K562 (cell line): ENCODE measurements around the gene PALLD. TPM values are rescaled to one million over a fixed set of nuclear protein-coding genes. Genes with fewer than 3 reads are reported as not detected.

Experiments
- ATAC-seq: fragments of 200-7000 bp; cut with Tn5 transposase; 3 replicates; pipeline ENCODE4 v1.9.1; 2020; ENCODE audit warnings: moderate library complexity
- BruUV-seq: library from RNA; stranded (reverse); fragments of 400-500 nt; replicated peaks from 2 replicates; lab custom pipeline; 2021; lab: Mats Ljungman, UMichigan
- CTCF ChIA-PET: fragments of 300-600 bp; formaldehyde crosslinking; extraction: SDS; loops from one replicate; lab custom pipeline; 2021; ENCODE audit warnings: low intra/inter-chr PET ratio; lab: Yijun Ruan, JAX
- POLR2A ChIA-PET: fragments of 300-600, 350-650 bp; sonication (Branson Sonifier 250); formaldehyde crosslinking; extraction: SDS; loops from one replicate; lab custom pipeline; 2021; ENCODE audit warnings: antibody characterized with exemption, inconsistent platforms; lab: Yijun Ruan, JAX
- DNase-seq, 4 experiments: peaks; one replicate each; pipeline versions ENCODE4 v3.0.0 to v3.0.0-alpha.2; 2011 to 2018; ENCODE audit warnings: low spot score in 3 of 4, mixed read lengths in 3 of 4; ENCODE audit errors: extremely low read depth in 1 of 4
- FAIRE-seq: peaks from 2 replicates; lab custom pipeline; 2011; peaks lifted over from hg19 to GRCh38; lab: Jason Lieb, UNC
- H2AFZ ChIP-seq: 2 replicates; pipeline ENCODE4 v1.6.0; 2011; ENCODE audit warnings: low read depth, low read length, control low read depth, inconsistent platforms
- H3K27ac ChIP-seq: fragments of 200-600 bp; 3 replicates; pipeline ENCODE4 v1.8.0; 2011; ENCODE audit warnings: low read depth, mild to moderate bottlenecking, control low read depth, inconsistent platforms, low read length, moderate library complexity, mixed read lengths; ENCODE audit errors: extremely low read depth
- H3K27me3 ChIP-seq, 2 experiments: fragments of 300-600 bp in 1 of 2; 2 replicates in 1 of 2; 3 replicates in 1 of 2; pipeline versions ENCODE4 v1.6.0 to v1.8.0; 2011; ENCODE audit warnings: inconsistent platforms in 2 of 2, low read length in 2 of 2, mild to moderate bottlenecking in 1 of 2, mixed read lengths in 1 of 2, moderate library complexity in 1 of 2; ENCODE audit not compliant: control insufficient read depth in 2 of 2, insufficient read depth in 2 of 2
- H3K36me3 ChIP-seq: fragments of 300-600 bp; 3 replicates; pipeline ENCODE4 v1.8.0; 2011; ENCODE audit warnings: mild to moderate bottlenecking, low read length, inconsistent platforms; ENCODE audit not compliant: control insufficient read depth, insufficient read depth
- H3K4me1 ChIP-seq, 2 experiments: fragments of 200-600 bp in 1 of 2; replicated peaks in 1 of 2; 2 replicates in 1 of 2; 3 replicates in 1 of 2; pipeline versions ENCODE4 v1.5.1 to v1.8.0; 2011; ENCODE audit warnings: inconsistent platforms in 2 of 2, low read length in 2 of 2, mild to moderate bottlenecking in 1 of 2, mixed read lengths in 1 of 2, moderate library complexity in 1 of 2; ENCODE audit not compliant: control insufficient read depth in 2 of 2, insufficient read depth in 2 of 2
- H3K4me2 ChIP-seq: 2 replicates; pipeline ENCODE4 v1.6.1; 2011; ENCODE audit warnings: low read length, control low read depth, inconsistent platforms, mixed read lengths; ENCODE audit not compliant: insufficient read depth
- H3K4me3 ChIP-seq: fragments of 200-600 bp; sonication (generic), shearing (Covaris generic); 2 replicates; pipeline ENCODE4 v1.5.1; 2016; ENCODE audit warnings: control low read depth, inconsistent platforms
- H3K79me2 ChIP-seq: fragments of 200-600 bp; 3 replicates; pipeline ENCODE4 v1.8.0; 2011; ENCODE audit warnings: low read length, inconsistent platforms; ENCODE audit not compliant: control insufficient read depth, insufficient read depth
- H3K9ac ChIP-seq, 2 experiments: 2 replicates each; pipeline versions ENCODE4 v1.6.0 to v1.6.1; 2011; ENCODE audit warnings: low read depth in 2 of 2, low read length in 2 of 2, control low read depth in 1 of 2, inconsistent platforms in 1 of 2, mild to moderate bottlenecking in 1 of 2, mixed read lengths in 1 of 2; ENCODE audit not compliant: insufficient read depth in 1 of 2
- H3K9me1 ChIP-seq: one replicate; pipeline ENCODE4 v1.6.0; 2011; ENCODE audit warnings: inconsistent platforms, mild to moderate bottlenecking, low read length, moderate library complexity; ENCODE audit not compliant: control insufficient read depth, insufficient read depth
- H3K9me3 ChIP-seq: replicated peaks from 2 replicates; pipeline ENCODE4 v1.5.1; 2011; ENCODE audit warnings: low read depth, low read length, inconsistent platforms; ENCODE audit not compliant: control insufficient read depth, insufficient read depth
- H4K20me1 ChIP-seq: replicated peaks from 2 replicates; pipeline ENCODE4 v1.6.1; 2011; ENCODE audit warnings: low read length, inconsistent platforms, mixed read lengths; ENCODE audit not compliant: control insufficient read depth, insufficient read depth
- ARHGAP35 ChIP-seq: fragments of 450-650 bp; IDR thresholded peaks from 2 replicates; pipeline ENCODE4 v1.6.1; 2018; ENCODE audit not compliant: partially characterized antibody
- ATF3 ChIP-seq, 2 experiments: fragments of 450-650 bp in 1 of 2; sonication (generic) in 1 of 2; formaldehyde crosslinking in 1 of 2; IDR thresholded peaks in 1 of 2; conservative IDR thresholded peaks in 1 of 2; 2 replicates each; pipeline versions ENCODE4 v1.6.1 to v1.8.1; 2016 to 2023; ENCODE audit warnings: mild to moderate bottlenecking in 2 of 2, moderate library complexity in 2 of 2, inconsistent platforms in 1 of 2, missing genetic modification reagents in 1 of 2
- CBX3 ChIP-seq, 2 experiments: IDR thresholded peaks; 1 replicate in 1 of 2; 2 replicates in 1 of 2; pipeline ENCODE4 v1.6.1; 2012; ENCODE audit warnings: inconsistent platforms in 2 of 2, low read length in 2 of 2, borderline replicate concordance in 1 of 2, control low read depth in 1 of 2
- CTBP1 ChIP-seq: fragments of 450-650 bp; IDR thresholded peaks from 2 replicates; pipeline ENCODE4 v1.6.1; 2016; ENCODE audit warnings: borderline replicate concordance
- CXXC5 ChIP-seq: fragments of 250-450 bp; sonication (Bioruptor Pico); IDR thresholded peaks from 2 replicates; pipeline ENCODE4 v1.8.0; 2022; ENCODE audit warnings: inconsistent platforms, mild to moderate bottlenecking, moderate library complexity
- E2F6 ChIP-seq, 2 experiments: IDR thresholded peaks; 2 replicates each; pipeline ENCODE4 v1.6.1; 2011; ENCODE audit warnings: borderline replicate concordance in 1 of 2, control low read depth in 1 of 2, low read depth in 1 of 2, low read length in 1 of 2, mild to moderate bottlenecking in 1 of 2, mixed read lengths in 1 of 2, moderate library complexity in 1 of 2; ENCODE audit not compliant: insufficient read depth in 1 of 2, insufficient read length in 1 of 2, poor library complexity in 1 of 2, severe bottlenecking in 1 of 2; ENCODE audit errors: extremely low read depth in 1 of 2
- FOSL1 ChIP-seq: fragments of 200-800 bp; sonication (Bioruptor generic); conservative IDR thresholded peaks from 2 replicates; pipeline ENCODE4 v1.6.1; 2016; ENCODE audit warnings: missing genetic modification characterization, missing compliant biosample characterization
- JUND ChIP-seq, 2 experiments: IDR thresholded peaks; 2 replicates in 1 of 2; 3 replicates in 1 of 2; pipeline ENCODE4 v1.6.1; 2011; ENCODE audit warnings: borderline replicate concordance in 2 of 2, low read depth in 2 of 2, low read length in 2 of 2, improper control_type of control experiment in 1 of 2, missing biosample characterization in 1 of 2, missing genetic modification characterization in 1 of 2, missing genetic modification reagents in 1 of 2
- MAZ ChIP-seq, 2 experiments: fragments of 450-650 bp in 1 of 2; sonication (generic) in 1 of 2; formaldehyde crosslinking; IDR thresholded peaks in 1 of 2; conservative IDR thresholded peaks in 1 of 2; 2 replicates each; pipeline versions ENCODE4 v1.4.0 to v1.5.0; 2020; ENCODE audit warnings: mild to moderate bottlenecking in 1 of 2, missing genetic modification reagents in 1 of 2
- MYNN ChIP-seq, 2 experiments: sonication (generic); formaldehyde crosslinking in 1 of 2; IDR thresholded peaks; 2 replicates each; pipeline versions ENCODE4 v1.5.0 to v1.6.1; 2016 to 2020; ENCODE audit warnings: antibody characterized with exemption in 1 of 2, missing genetic modification reagents in 1 of 2
- RB1 ChIP-seq: fragments of 450-650 bp; IDR thresholded peaks from 2 replicates; pipeline ENCODE4 v1.6.1; 2017; ENCODE audit warnings: low read depth, mild to moderate bottlenecking
- ZNF311 ChIP-seq: fragments of 250-450 bp; sonication (Bioruptor Pico); IDR thresholded peaks from 2 replicates; pipeline ENCODE4 v1.4.0; 2020; ENCODE audit warnings: mild to moderate bottlenecking, moderate library complexity
- WGBS: fragments of 100-300 bp; shearing (Covaris generic); methylation state at CpG from one replicate; pipeline ENCODE4 v1.1.6; 2016; ENCODE audit warnings: low coverage, mixed read lengths; ENCODE audit not compliant: insufficient coverage; ENCODE audit errors: missing lambda C conversion rate; 5-methylcytosine and 5-hydroxymethylcytosine counted together
- in situ Hi-C: fragments of 300-500 bp; cut with MboI; formaldehyde crosslinking; loops from 4 replicates; pipeline ENCODE4 v1.15.0; 2018; ENCODE audit warnings: inconsistent platforms, mixed read lengths
- intact Hi-C: fragments of 100-400 bp; cut with micrococcal nuclease; formaldehyde crosslinking; loops from 2 replicates; pipeline ENCODE4 v1.14.2; 2022
- polyA plus RNA-seq, 8 experiments: library from polyadenylated mRNA; depleted of rRNA in 4 of 8; stranded (reverse) in 5 of 8; unstranded in 3 of 8; fragments of >200 nt; fragmentation: Nextera tagmentation in 2 of 8; fragmentation: Illumina TruSeq in 1 of 8; extraction: Ambion mirVana in 2 of 8; extraction: Trizol in 1 of 8; gene quantifications; 2 replicates each; pipeline versions ENCODE4 v1.2.1 to v1.2.3, GENCODE V29; 2011 to 2014; ENCODE audit warnings: inconsistent platforms in 1 of 8, missing spikeins in 1 of 8
- total RNA-seq, 7 experiments: library from RNA; depleted of rRNA in 6 of 7; stranded (reverse); fragments of >200 nt in 6 of 7; fragmentation: Illumina TruSeq in 2 of 7; extraction: Trizol in 2 of 7; gene quantifications; 2 replicates each; pipeline versions ENCODE4 v1.2.1 to v1.2.3, GENCODE V29; 2011 to 2021; ENCODE audit warnings: low replicate concordance in 1 of 7

Gene PALLD
- total and polyA plus RNA-seq, 9 of the 15 experiments (the other 6 are each of a cell fraction or from before 2014, with no cell fraction given) = 0.01 to 0.35 (median 0.06) TPM; not detected in 3

- Histone ChIP-seq H3K9ac (peak overlapping the region in 1 of 2 experiments; percentile 78; a peak in 2 of 4 replicates), H3K27me3 (peaks cover 25 to 26% of the 10 kb centered on the region in 2 experiments; a peak in 4 of 5 replicates), H3K9me1 (no peaks in the 10 kb centered on the region), H3K9me3 (no peaks in the 10 kb centered on the region), H3K4me3 (peak overlapping the region; percentile 26; the same call in 1 of the 2 replicates), H2AFZ (peak overlapping the region; percentile 59; the same call in 1 of the 2 replicates), H3K4me1 (peaks cover 0 to 16% of the 10 kb centered on the region in 2 experiments; a peak in 2 of 5 replicates), H3K79me2 (no peaks in the 10 kb centered on the region), H3K27ac (no peak overlapping the region), H3K4me2 (peak overlapping the region; percentile 62), H4K20me1 (no peaks in the 10 kb centered on the region; the same call in 1 of the 2 replicates), H3K36me3 (no peaks in the 10 kb centered on the region)
- intact Hi-C loops (no loop called here), in situ Hi-C loops (no loop called here)
- ATAC-seq (peak; percentile 99), FAIRE-seq (no peak), DNase-seq (peak; percentile 52 to 75 (median 72))
- WGBS = 1% methylated on average over 25 of the region's 68 CpGs
- ChIA-PET POLR2A (interaction anchor here (0.7 to 0.8 kb wide), 2 partner anchors 81 to 175 kb away, joined by 3 read pairs; no protein-coding TSS in a partner anchor), CTCF (interaction anchor here (0.7 kb wide), 1 partner anchor 477 kb away, joined by 4 read pairs; no protein-coding TSS in a partner anchor)
- BruUV-seq = no TSS peak
- TF ChIP-seq ZNF311 (CRISPR knock-in tag) (no peak), JUND (IDR thresholded peaks at IDR 0.05; ENCODE audit: borderline replicate concordance, low read depth, low read length) (0 out of 2 replicates have a peak, but pooled peaks have one; percentile 37), JUND (tag; IDR thresholded peaks at IDR 0.05; ENCODE audit: borderline replicate concordance, low read depth, low read length) (no peak), CXXC5 (CRISPR knock-in tag) (peak; percentile 39), ATF3 (IDR thresholded peaks at IDR 0.05) (peak; percentile 15; the same call in 1 of the 2 replicates), ATF3 (CRISPR knock-in tag; conservative IDR thresholded peaks at IDR 0.05) (no peak), MYNN (IDR thresholded peaks at IDR 0.05) (peak; percentile 100), MYNN (CRISPR knock-in tag; IDR thresholded peaks at IDR 0.05) (peak; percentile 100), CTBP1 (0 out of 2 replicates have a peak, but pooled peaks have one; percentile 24), RB1 (peak; percentile 53; the same call in 1 of the 2 replicates), E2F6 (IDR thresholded peaks at IDR 0.05; ENCODE audit: borderline replicate concordance in 1 of 2, extremely low read depth in 1 of 2, insufficient read depth in 1 of 2, insufficient read length in 1 of 2, low read depth in 1 of 2, low read length in 1 of 2, poor library complexity in 1 of 2, severe bottlenecking in 1 of 2) (peak in 1 of 2 experiments; percentile 23), ARHGAP35 (no peak), FOSL1 (tag) (peak; percentile 49), CBX3 (IDR thresholded peaks at IDR 0.05; ENCODE audit: borderline replicate concordance in 1 of 2, low read length in 2 of 2) (no peak), MAZ (CRISPR knock-in tag; conservative IDR thresholded peaks at IDR 0.05 in 1 of 2, IDR thresholded peaks at IDR 0.05 in 1 of 2) (peak in 1 of 2 experiments; percentile 30; a peak in 1 of 4 replicates)
Observed at GRCh38 chr4:168831919-168832762, 335.3 kb downstream of the PALLD start.
